Ecto neural progenitor cell (in vitro differentiated cells): ENCODE results near the gene SPDYE9.
"Not testable (repeated sequence)": the region's sequence is repeated elsewhere in the genome, so short reads cannot be mapped to it uniquely, and the experiment has no call there.

Source experiments
- DNase-seq: peaks from one replicate; pipeline ENCODE4 v3.0.0-alpha.2; 2018; ENCODE audit warnings: low spot score

Gene SPDYE9, protein sequence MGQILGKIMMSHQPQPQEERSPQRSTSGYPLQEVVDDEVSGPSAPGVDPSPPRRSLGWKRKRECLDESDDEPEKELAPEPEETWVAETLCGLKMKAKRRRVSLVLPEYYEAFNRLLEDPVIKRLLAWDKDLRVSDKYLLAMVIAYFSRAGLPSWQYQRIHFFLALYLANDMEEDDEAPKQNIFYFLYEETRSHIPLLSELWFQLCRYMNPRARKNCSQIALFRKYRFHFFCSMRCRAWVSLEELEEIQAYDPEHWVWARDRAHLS

DNA sequence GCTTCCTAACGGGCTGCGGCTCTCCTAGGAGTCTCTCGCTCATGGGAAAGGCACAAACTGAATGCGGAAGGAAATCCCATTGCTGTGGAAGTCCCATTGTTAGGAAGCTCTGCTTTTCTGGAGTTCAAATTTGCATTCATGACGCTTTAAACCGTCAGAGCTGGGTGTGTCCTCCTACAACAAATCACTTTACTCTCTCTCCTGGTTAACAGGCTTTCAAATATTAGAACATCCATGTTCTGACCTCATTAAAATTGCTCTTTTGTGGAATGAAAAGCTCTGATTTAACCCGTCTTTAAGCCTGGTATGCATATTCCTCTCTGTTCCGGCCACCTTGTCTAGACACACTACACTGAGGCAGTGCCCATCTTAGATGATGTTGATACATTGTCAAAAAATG, at the start of gene SPDYE9:
Gene SPDYE9, minus strand, starts transcription at position 101 of the 400 bp plus-strand sequence. CDS start 1,800 bp downstream, outside the sequence.
- not testable (repeated sequence) for DNase-seq

DNA sequence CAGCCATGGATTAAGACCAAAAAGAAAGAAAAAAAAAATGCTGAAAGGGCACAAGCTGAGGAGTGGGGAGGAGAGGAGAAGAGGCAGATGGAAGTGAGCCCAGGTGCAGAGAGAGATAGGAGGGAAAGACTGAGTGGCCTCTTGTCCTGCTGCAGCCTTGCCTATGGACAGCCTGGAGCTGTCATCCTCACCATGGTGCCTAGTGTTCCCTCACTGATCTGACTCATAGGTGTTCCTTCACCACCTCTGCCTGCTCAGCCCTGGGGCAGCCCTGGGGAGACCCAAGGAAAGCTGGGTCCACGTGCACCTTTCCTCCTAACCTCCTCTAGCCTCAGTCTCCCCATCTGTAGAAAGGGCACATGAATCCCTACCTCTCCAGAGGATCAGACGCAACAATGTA, 49.0 kb upstream of the SPDYE9 start:
- DNase-seq = not testable (repeated sequence)

DNA sequence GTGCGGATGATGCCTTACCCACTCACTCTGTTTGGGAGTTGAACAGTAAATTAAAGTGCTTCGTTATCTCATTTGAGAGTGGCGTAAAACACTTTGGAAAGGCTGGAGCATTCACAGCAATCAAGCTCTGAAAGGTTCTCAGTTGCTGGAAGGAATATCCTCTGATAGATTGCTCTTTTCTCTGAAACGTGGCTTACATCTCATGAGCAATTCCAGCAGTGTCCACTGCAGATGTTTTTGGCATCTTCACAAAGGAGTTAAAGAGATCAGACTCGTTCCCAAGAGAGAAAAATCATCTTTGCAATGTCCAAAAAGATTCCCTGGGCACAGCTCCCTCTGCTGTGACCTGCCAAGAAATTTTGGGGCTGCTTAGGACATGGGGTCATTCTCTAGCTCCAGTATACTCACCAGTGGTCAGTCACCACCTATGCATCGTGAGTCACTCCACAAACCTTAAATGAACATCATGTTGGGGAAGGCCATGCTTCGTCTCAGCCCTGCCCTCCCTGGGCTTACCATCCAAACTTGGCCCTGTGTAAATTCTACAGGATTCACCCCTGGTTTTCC, 46.9 kb upstream of the SPDYE9 start:
- DNase-seq = not testable (repeated sequence)

DNA sequence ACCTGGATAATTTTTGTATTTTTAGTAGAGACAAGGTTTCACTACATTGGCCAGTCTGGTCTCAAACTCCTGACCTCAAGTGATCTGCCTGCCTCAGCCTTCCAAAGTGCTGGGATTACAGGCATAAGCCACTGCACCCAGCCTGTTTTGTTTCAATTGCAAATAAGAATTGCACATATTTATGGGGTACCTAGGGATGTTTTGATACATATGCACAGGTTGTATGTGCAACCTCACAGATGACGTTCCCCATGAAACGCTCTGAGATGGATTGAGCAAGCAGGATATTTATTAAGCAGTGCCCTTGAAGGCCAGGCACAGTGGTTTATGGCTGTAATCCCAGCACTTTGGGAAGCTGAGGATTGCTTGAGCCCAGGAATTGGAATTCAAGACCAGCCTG, 44.8 kb upstream of the SPDYE9 start:
- DNase-seq = not testable (repeated sequence)

- DNase-seq = not testable (repeated sequence)
These were observed 38.3 kb upstream of the SPDYE9 start for GRCh38 chr7:73124126-73124525.

GRCh38 chr7:73122778-73123447, 37.1 kb upstream of the SPDYE9 start:
- not testable (repeated sequence) for DNase-seq

- DNase-seq = not testable (repeated sequence)
These were observed 32.3 kb upstream of the SPDYE9 start for GRCh38 chr7:73118155-73118554.

GRCh38 chr7:73057811-73058210, 28.0 kb downstream of the SPDYE9 start, which contains the start of gene SPDYE11:
Gene SPDYE11 (minus strand): TSS chr7:73057911. CDS start chr7:73056111, 1,800 bp downstream.
- not testable (repeated sequence) for DNase-seq

DNA sequence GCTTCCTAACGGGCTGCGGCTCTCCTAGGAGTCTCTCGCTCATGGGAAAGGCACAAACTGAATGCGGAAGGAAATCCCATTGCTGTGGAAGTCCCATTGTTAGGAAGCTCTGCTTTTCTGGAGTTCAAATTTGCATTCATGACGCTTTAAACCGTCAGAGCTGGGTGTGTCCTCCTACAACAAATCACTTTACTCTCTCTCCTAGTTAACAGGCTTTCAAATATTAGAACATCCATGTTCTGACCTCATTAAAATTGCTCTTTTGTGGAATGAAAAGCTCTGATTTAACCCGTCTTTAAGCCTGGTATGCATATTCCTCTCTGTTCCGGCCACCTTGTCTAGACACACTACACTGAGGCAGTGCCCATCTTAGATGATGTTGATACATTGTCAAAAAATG, 56.2 kb downstream of the SPDYE9 start, which contains the start of gene SPDYE8:
Gene SPDYE8, minus strand, starts transcription at position 101 of the 400 bp plus-strand sequence. CDS start 1,800 bp downstream, outside the sequence.
- DNase-seq = not testable (repeated sequence)
